NB4 (cell line): Measurements from ENCODE around the gene GOLGA6C.
"Not testable (repeated sequence)": the region's sequence is repeated elsewhere in the genome, so short reads cannot be mapped to it uniquely, and the experiment has no call there.

ENCODE experiments used
- CTCF ChIP-seq: IDR thresholded peaks from one replicate; pipeline ENCODE4 v1.5.1; 2012; ENCODE audit warnings: low read depth, low read length
- MYC ChIP-seq: IDR thresholded peaks from 2 replicates; pipeline ENCODE4 v1.6.1; 2011; ENCODE audit warnings: low read depth, low read length

GRCh38 chr15:75248991-75249390 lies 9.1 kb upstream of the GOLGA6C start:
- TF ChIP-seq MYC, CTCF: not testable (repeated sequence)
